Right lobe of liver (tissue), 6 donors: ENCODE data around the gene SMIM44. TPM values are rescaled to one million over a fixed set of nuclear protein-coding genes. Genes with fewer than 3 reads are reported as not detected.

Experiments used
- ATAC-seq, 4 donors: fragments of 200-7000 bp; cut with Tn5 transposase; one replicate each; pipeline ENCODE4 v1.9.1; 2020; ENCODE audit warnings: mild to moderate bottlenecking in 4 of 4, moderate library complexity in 4 of 4
- DNase-seq, 3 donors: peaks; one replicate each; pipeline ENCODE4 v3.0.0-alpha.2; 2020
- H3K27ac ChIP-seq, 3 donors: fragments of 200-600 bp; one replicate each; pipeline ENCODE4 v1.8.0; 2022
- H3K27me3 ChIP-seq, 2 donors: fragments of 200-600 bp; one replicate each; pipeline ENCODE4 v1.8.0; 2022
- H3K36me3 ChIP-seq, 4 donors: fragments of 200-600 bp; sonication (generic) in 1 of 4; one replicate each; pipeline versions ENCODE4 v1.5.1 to v1.8.0; 2017 to 2022; ENCODE audit warnings: control low read depth in 1 of 4
- H3K4me1 ChIP-seq, 4 donors: fragments of 200-600 bp; sonication (generic) in 1 of 4; one replicate each; pipeline versions ENCODE4 v1.5.1 to v1.8.0; 2017 to 2022; ENCODE audit warnings: control low read depth in 1 of 4
- H3K4me3 ChIP-seq, 3 donors: fragments of 200-600 bp; one replicate each; pipeline ENCODE4 v1.8.0; 2022
- H3K9me3 ChIP-seq, 4 donors: fragments of 200-600 bp; sonication (generic) in 1 of 4; one replicate each; pipeline versions ENCODE4 v1.5.1 to v1.8.0; 2017 to 2022; ENCODE audit warnings: control low read depth in 1 of 4
- CTCF ChIP-seq, 4 donors: fragments of 200-600 bp in 3 of 4; fragments of 450-650 bp in 1 of 4; IDR thresholded peaks; one replicate each; pipeline versions ENCODE4 v1.5.1 to v1.8.0; 2016 to 2022; ENCODE audit warnings: antibody characterized with exemption in 4 of 4, mild to moderate bottlenecking in 2 of 4
- POLR2A ChIP-seq: fragments of 450-650 bp; IDR thresholded peaks from one replicate; pipeline ENCODE4 v1.6.1; 2017; ENCODE audit warnings: antibody characterized with exemption, mild to moderate bottlenecking
- WGBS: methylation state at CpG from one replicate; pipeline ENCODE4 v1.1.6; 2018; ENCODE audit warnings: low coverage, low lambda C conversion rate; ENCODE audit not compliant: insufficient coverage; ENCODE audit errors: missing lambda C conversion rate; 5-methylcytosine and 5-hydroxymethylcytosine counted together
- intact Hi-C, 2 donors: fragments of 100-400 bp; cut with DNase I; formaldehyde crosslinking; loops; one replicate each; pipeline versions ENCODE4 v1.11.2 to v1.14.1; 2022
- total RNA-seq, 6 experiments: library from RNA; depleted of rRNA in 2 of 6; stranded (reverse); fragments of >200 nt in 2 of 6; fragmentation: NEBNext Ultra II Directional in 3 of 6; extraction: Animal tissue kit (Norgen Biotek cat#: 25700) in 3 of 6; gene quantifications; one replicate each; pipeline versions ENCODE4 v1.1.0 to v1.2.4, GENCODE V29; 2016 to 2023
- donor health status: DM: no; HTN: yes; CAD: no.
- donor health status: DM: no; HTN: no; CAD: no.
- donor health status: DM: no; HTN: no; CAD: no.
- donor health status: DM: no; HTN: yes; CAD: no.
- donor health status: DM: no; HTN: yes; CAD: no.

Gene SMIM44
- total RNA-seq, 6 experiments from 2014 or later, result not detected

DNA sequence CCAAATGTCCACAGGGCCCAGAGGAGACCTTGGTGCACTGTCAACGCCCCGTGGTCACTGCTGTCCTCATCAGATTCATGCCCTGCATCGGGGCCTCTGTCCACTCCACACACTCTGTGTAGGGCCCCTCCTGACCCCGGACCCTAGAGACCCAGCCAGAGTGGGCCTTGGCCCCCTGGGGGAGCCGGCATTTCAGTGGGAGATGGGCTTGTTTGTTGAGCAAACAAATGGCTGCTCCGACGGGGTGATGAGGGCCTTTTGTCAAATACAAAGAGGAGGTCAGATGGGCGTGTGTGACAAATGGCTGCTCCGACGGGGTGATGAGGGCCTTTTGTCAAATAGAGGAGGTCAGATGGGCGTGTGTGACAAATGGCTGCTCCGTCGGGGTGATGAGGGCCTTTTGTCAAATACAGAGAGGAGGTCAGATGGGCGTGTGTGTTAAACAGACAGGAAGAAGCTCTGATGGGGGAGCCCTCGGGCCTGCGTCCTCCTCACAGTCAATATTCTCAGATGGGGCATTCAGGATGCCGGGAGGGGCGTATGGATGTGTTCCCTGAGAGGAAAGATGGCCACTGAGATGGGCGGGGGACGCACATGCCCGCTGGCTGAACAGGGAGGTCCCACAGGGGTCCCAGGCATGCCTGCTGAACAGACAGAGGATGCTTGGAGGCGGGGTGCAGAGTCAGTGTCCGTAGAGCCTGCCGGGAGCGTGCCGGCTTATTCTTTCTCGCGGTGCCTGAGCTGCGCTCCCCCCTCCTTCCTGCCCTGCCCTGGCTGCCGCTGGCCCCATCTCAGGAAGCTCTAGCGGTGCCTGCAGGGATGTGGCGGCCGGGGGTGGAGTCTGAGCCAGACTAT, 39.2 kb downstream of the SMIM44 start:
- Histone ChIP-seq H3K9me3 (no peaks in the 10 kb centered on the region), H3K4me3 (no peak overlapping the region), H3K27me3 (no peaks in the 10 kb centered on the region), H3K27ac (no peak overlapping the region), H3K4me1 (peaks cover 0 to 6% (median 0%) of the 10 kb centered on the region in 4 donors), H3K36me3 (peaks cover 6 to 73% (median 41%) of the 10 kb centered on the region in 4 donors)
- DNase-seq, result peak in 1 of 3 donors; percentile 60
- ATAC-seq, result peak; percentile 54 to 66 (median 60)
- 51% methylated on average over 18 of the region's 33 CpGs for WGBS
- intact Hi-C loops, result no loop called here
- no peak for TF ChIP-seq CTCF (IDR thresholded peaks at IDR 0.05)
- TF ChIP-seq POLR2A, result no peak

DNA sequence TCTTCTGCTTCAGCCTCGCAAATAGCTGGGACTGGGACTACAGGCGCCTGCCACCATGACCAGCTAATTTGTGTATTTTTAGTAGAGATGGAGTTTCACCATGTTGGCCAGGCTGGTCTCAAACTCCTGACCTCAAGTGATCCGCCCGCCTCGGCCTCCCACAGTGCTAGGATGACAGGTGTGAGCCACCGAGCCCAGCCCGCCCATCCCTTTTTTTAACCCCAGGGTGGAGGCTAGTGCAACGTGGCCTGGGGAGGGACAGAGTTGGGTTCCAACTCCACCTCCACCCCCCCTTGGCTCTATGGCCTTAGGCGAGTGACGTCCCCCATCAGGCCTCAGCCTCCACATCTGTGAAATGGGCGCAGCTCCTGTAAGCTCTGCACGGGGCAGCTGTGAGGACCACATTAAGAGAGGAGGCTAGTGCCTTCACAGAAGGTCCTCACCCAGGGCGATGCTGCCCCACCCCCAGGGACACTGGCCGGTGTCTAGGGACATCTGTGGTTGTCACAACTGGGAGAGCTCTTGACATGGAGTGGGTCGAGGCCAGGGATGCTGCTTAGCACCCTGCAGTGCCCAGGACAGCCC, 40.7 kb downstream of the SMIM44 start:
- no peaks in the 10 kb centered on the region for H3K9me3 ChIP-seq
- no peak for TF ChIP-seq CTCF (IDR thresholded peaks at IDR 0.05)
- WGBS, result 100% methylated on average over 1 of the region's 15 CpGs
- H3K4me3 ChIP-seq, result no peak overlapping the region
- ATAC-seq (no peak), DNase-seq (no peak)
- H3K36me3 ChIP-seq, result peaks cover 6 to 70% (median 34%) of the 10 kb centered on the region in 4 donors
- intact Hi-C loops, result no loop called here
- H3K27ac ChIP-seq, result no peak overlapping the region
- peaks cover 0 to 6% (median 0%) of the 10 kb centered on the region in 4 donors for H3K4me1 ChIP-seq
- H3K27me3 ChIP-seq, result no peaks in the 10 kb centered on the region

DNA sequence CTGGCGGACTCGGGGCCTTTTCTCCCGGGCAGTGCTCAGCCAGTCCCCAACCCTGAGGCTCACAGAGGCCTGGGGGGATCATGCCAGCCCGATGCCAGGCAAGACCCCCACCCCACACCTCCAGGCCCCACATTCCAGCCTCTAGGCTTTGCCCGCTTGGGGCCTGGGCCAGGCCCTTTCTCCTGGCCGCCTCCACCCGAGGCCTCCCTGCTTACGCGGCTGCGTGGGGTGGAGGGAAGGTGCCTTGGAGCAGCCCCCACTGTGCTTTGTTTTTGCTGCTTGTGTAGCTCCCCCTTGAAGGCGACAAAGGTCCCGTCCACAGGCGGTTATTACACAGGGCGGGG, 41.3 kb downstream of the SMIM44 start:
- ATAC-seq (no peak), DNase-seq (no peak)
- no peak overlapping the region for H3K27ac ChIP-seq
- peaks cover 0 to 6% (median 0%) of the 10 kb centered on the region in 4 donors for H3K4me1 ChIP-seq
- intact Hi-C loops, result no loop called here
- no peak overlapping the region for H3K4me3 ChIP-seq
- H3K27me3 ChIP-seq, result no peaks in the 10 kb centered on the region
- TF ChIP-seq POLR2A (no peak), CTCF (IDR thresholded peaks at IDR 0.05) (no peak)
- H3K9me3 ChIP-seq, result no peaks in the 10 kb centered on the region
- peaks cover 6 to 69% (median 33%) of the 10 kb centered on the region in 4 donors for H3K36me3 ChIP-seq
- WGBS, result no CpG with 5 or more reads among the region's 14 CpGs

DNA sequence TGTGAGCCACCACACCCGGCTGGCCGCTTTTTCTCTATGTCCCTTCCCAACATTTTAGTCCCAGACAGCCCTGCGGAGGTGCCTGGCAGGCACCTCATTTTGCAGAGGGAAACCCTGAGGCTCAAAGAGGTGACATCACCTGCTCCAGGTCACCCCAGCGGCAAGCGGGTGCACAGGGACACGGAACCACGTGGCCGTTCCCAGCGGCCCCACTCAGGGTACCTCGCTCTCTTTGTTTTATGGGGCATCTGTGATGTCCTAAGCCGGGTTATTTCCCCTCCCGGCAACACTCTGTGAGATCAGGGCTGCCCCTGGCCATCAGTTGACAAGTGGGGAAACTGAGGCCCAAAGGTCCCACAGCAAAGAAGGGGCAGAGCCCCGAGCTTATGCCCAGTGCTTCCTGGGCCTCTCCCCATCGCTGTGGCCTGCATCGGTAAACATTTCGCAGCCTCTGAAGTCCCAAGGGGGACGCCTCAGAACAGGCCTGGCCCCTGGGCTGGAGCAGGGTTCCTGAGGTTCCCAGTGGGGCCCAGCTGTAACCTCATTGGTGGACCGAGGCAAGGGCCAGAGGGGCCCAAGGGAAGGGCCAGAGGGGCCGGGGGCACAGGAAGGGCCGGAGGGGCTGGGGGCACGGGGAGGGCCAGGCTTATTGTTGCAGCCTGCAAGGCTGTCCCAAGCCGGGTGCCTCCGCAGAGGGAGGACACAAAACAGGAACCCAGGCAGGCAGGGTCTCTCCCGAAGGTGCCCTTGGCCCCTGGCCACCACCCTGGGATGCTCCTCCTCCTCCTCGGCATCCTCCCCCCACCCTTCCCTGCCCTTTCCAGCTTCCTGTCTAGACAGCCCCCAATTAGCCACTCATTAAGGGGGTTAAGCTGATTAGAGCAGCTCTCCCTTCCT, 41.9 kb downstream of the SMIM44 start:
- Histone ChIP-seq H3K36me3 (peaks cover 6 to 70% (median 35%) of the 10 kb centered on the region in 4 donors), H3K9me3 (no peaks in the 10 kb centered on the region), H3K27ac (no peak overlapping the region), H3K4me1 (peaks cover 0 to 6% (median 0%) of the 10 kb centered on the region in 4 donors), H3K4me3 (no peak overlapping the region), H3K27me3 (no peaks in the 10 kb centered on the region)
- no peak for DNase-seq
- ATAC-seq, result no peak
- intact Hi-C loops, result no loop called here
- TF ChIP-seq POLR2A, result no peak
- 72% methylated on average over 5 of the region's 25 CpGs for WGBS
